Sigmoid colon (tissue), 7 donors: ENCODE measurements around the gene CYP11A1. TPM values are rescaled to one million over a fixed set of nuclear protein-coding genes. Genes with fewer than 3 reads are reported as not detected.

Experiments used
- DNase-seq: peaks from one replicate; pipeline ENCODE4 v3.0.0-alpha.2; 2019
- H3K27ac ChIP-seq, 4 donors: fragments of 200-600 bp; sonication (generic); one replicate each; pipeline ENCODE4 v1.5.1; 2016 to 2019; ENCODE audit warnings: mild to moderate bottlenecking in 1 of 4
- H3K27me3 ChIP-seq, 3 donors: fragments of 200-600 bp; sonication (generic); one replicate each; pipeline ENCODE4 v1.5.1; 2019; ENCODE audit warnings: mild to moderate bottlenecking in 1 of 3
- H3K36me3 ChIP-seq, 4 donors: fragments of 200-600 bp; sonication (generic); one replicate each; pipeline ENCODE4 v1.5.1; 2016 to 2019
- H3K4me1 ChIP-seq, 4 donors: fragments of 200-600 bp; sonication (generic); one replicate each; pipeline ENCODE4 v1.5.1; 2017 to 2019
- H3K4me3 ChIP-seq, 4 donors: fragments of 200-600 bp; sonication (generic); one replicate each; pipeline ENCODE4 v1.5.1; 2017 to 2019; ENCODE audit warnings: mild to moderate bottlenecking in 2 of 4, moderate library complexity in 1 of 4
- H3K9me3 ChIP-seq, 4 donors: fragments of 200-600 bp in 3 of 4; sonication (generic) in 3 of 4; one replicate each; pipeline versions ENCODE4 v1.5.1 to v1.6.1; 2013 to 2019
- EP300 ChIP-seq, 4 donors: sonication (generic); formaldehyde crosslinking; IDR thresholded peaks; one replicate each; pipeline ENCODE4 v1.6.1; 2017; ENCODE audit warnings: antibody characterized with exemption in 4 of 4
- POLR2A ChIP-seq, 2 donors: fragments of 450-650 bp; IDR thresholded peaks; one replicate each; pipeline ENCODE4 v1.6.1; 2016; ENCODE audit warnings: antibody characterized with exemption in 2 of 2, mild to moderate bottlenecking in 2 of 2, moderate library complexity in 2 of 2
- POLR2AphosphoS5 ChIP-seq, 4 donors: sonication (generic); formaldehyde crosslinking; IDR thresholded peaks; one replicate each; pipeline ENCODE4 v1.6.1; 2017; ENCODE audit warnings: antibody characterized with exemption in 4 of 4
- WGBS, 2 donors: extraction: QIAGEN DNeasy Blood & Tissue Kit; methylation state at CpG; one replicate each; pipeline ENCODE4 v1.1.7; 2013; 5-methylcytosine and 5-hydroxymethylcytosine counted together
- intact Hi-C: fragments of 100-400 bp; cut with DNase I; formaldehyde crosslinking; loops from one replicate; pipeline ENCODE4 v1.15.1; 2023
- polyA plus RNA-seq, 3 donors: library from polyadenylated mRNA; stranded (reverse); fragments of 200-250 nt; gene quantifications; one replicate each; pipeline ENCODE4 v1.2.3, GENCODE V29; 2013
- total RNA-seq, 4 donors: library from RNA; depleted of rRNA; stranded (reverse); fragments of >200 nt; gene quantifications; one replicate each; pipeline ENCODE4 v1.1.0, GENCODE V29; 2016
- TF ChIP-seq, protein P1 (sequence below), 4 experiments: fragments of 450-650 bp in 3 of 4; fragments of 200-600 bp in 1 of 4; IDR thresholded peaks; one replicate each; pipeline ENCODE4 v1.5.1; 2016 to 2019; ENCODE audit warnings: antibody characterized with exemption in 4 of 4, mild to moderate bottlenecking in 3 of 4, moderate library complexity in 2 of 4
- donor health status: healthy with polysubstance abuse.
- donor health status: Bipolar disorder and iron deficiency.
- donor health status: healthy.

CYP11A1 gene
- total and polyA plus RNA-seq, 7 donors: 0.22 to 1.7 (median 0.49) TPM; not detected in 2

GRCh38 chr15:74396445-74397238 is 29.2 kb upstream of the CYP11A1 start:
- intact Hi-C loops: no loop called here
- H3K36me3 ChIP-seq: no peaks in the 10 kb centered on the region
- TF ChIP-seq POLR2A (IDR thresholded peaks at IDR 0.05): no peak
- TF ChIP-seq POLR2AphosphoS5 (IDR thresholded peaks at IDR 0.05): no peak
- TF ChIP-seq EP300 (IDR thresholded peaks at IDR 0.05): no peak
- TF ChIP-seq, protein P1, sequence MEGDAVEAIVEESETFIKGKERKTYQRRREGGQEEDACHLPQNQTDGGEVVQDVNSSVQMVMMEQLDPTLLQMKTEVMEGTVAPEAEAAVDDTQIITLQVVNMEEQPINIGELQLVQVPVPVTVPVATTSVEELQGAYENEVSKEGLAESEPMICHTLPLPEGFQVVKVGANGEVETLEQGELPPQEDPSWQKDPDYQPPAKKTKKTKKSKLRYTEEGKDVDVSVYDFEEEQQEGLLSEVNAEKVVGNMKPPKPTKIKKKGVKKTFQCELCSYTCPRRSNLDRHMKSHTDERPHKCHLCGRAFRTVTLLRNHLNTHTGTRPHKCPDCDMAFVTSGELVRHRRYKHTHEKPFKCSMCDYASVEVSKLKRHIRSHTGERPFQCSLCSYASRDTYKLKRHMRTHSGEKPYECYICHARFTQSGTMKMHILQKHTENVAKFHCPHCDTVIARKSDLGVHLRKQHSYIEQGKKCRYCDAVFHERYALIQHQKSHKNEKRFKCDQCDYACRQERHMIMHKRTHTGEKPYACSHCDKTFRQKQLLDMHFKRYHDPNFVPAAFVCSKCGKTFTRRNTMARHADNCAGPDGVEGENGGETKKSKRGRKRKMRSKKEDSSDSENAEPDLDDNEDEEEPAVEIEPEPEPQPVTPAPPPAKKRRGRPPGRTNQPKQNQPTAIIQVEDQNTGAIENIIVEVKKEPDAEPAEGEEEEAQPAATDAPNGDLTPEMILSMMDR (IDR thresholded peaks at IDR 0.05): no peak
- H3K4me1 ChIP-seq: no peaks in the 10 kb centered on the region
- H3K9me3 ChIP-seq: no peaks in the 10 kb centered on the region
- H3K4me3 ChIP-seq: no peak overlapping the region
- 52 to 77% methylated on average over 9 of the region's 9 CpGs for WGBS, 2 donors
- no peak for DNase-seq
- H3K27ac ChIP-seq: no peak overlapping the region
- H3K27me3 ChIP-seq: peaks cover 0 to 21% (median 0%) of the 10 kb centered on the region in 3 donors

DNA sequence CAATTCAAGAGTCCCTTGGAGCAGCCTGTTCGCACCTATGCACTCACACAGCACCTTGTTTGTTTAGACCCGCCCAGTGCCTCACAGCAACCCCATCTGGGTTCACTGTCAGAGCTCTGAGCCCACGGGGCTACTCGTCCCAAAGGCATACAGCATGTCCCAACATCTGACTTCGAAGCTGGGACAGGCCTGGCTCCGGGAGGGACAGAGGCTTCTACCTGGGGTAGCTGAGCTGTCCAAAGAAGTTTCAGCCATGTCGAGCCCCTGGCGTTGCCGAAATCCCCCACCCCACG is 28.6 kb upstream of the CYP11A1 start:
- TF ChIP-seq, protein P1 (IDR thresholded peaks at IDR 0.05): no peak
- TF ChIP-seq EP300 (IDR thresholded peaks at IDR 0.05): no peak
- TF ChIP-seq POLR2AphosphoS5 (IDR thresholded peaks at IDR 0.05): no peak
- Histone ChIP-seq H3K4me1 (no peaks in the 10 kb centered on the region), H3K4me3 (no peak overlapping the region), H3K27me3 (peaks cover 0 to 16% (median 0%) of the 10 kb centered on the region in 3 donors), H3K9me3 (no peaks in the 10 kb centered on the region), H3K36me3 (no peaks in the 10 kb centered on the region), H3K27ac (no peak overlapping the region)
- 73% methylated on average over 10 of the region's 10 CpGs for WGBS, 2 donors
- no peak for DNase-seq
- intact Hi-C loops: no loop called here

DNA sequence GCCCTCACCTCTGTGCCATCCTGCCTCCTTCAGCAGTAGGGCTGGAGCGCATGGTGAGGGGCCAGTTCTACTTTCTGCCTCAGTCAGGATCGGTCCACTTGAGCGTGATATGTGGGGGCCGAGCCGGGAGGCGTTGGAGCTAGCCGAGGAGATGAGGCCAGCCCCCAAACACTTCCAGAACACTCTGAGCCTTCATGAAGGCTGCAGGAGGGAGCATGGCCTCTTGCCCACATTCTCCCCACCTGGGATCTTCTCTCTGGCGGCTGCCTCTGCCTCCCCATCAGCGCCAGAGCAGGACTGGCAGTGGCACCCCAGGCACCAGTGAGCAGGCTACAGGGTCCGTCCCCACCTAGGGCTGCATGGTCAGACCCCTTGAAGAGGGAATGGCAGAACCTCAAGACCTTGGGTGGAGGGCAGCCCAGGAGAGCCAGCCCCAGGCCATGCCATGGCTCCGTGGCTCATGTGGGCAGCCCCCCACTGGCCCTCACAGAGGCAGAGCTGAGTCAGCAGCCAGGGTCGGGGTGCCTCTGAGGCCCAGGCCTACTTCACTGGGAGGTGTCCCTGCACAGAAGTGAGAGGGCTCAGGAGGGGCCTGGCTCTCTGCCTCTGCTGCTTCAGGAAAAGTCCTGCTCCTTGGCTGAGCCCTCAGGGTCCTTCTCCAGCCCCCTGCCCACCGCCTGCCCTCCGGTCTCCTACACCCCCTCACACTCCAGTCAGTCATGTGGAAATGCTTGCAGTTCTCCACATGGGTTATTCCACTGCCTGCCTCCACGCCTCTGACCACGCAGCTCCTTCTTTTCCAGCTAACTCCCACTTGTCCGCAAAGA is 28.1 kb upstream of the CYP11A1 start:
- no peak overlapping the region for H3K27ac ChIP-seq
- TF ChIP-seq, protein P1 (IDR thresholded peaks at IDR 0.05): no peak
- TF ChIP-seq EP300 (IDR thresholded peaks at IDR 0.05): no peak
- TF ChIP-seq POLR2A (IDR thresholded peaks at IDR 0.05): no peak
- no peak for TF ChIP-seq POLR2AphosphoS5 (IDR thresholded peaks at IDR 0.05)
- 87 to 91% methylated on average over 17 of the region's 17 CpGs for WGBS, 2 donors
- no peaks in the 10 kb centered on the region for H3K36me3 ChIP-seq
- no peak overlapping the region for H3K4me3 ChIP-seq
- DNase-seq: no peak
- no peaks in the 10 kb centered on the region for H3K9me3 ChIP-seq
- H3K4me1 ChIP-seq: no peaks in the 10 kb centered on the region
- H3K27me3 ChIP-seq: peaks cover 0 to 10% (median 0%) of the 10 kb centered on the region in 3 donors
- intact Hi-C loops: no loop called here

GRCh38 chr15:74394090-74394846 is 26.8 kb upstream of the CYP11A1 start:
- Histone ChIP-seq H3K27me3 (no peaks in the 10 kb centered on the region), H3K36me3 (no peaks in the 10 kb centered on the region), H3K4me1 (no peaks in the 10 kb centered on the region), H3K4me3 (no peak overlapping the region), H3K9me3 (no peaks in the 10 kb centered on the region), H3K27ac (no peak overlapping the region)
- intact Hi-C loops: no loop called here
- TF ChIP-seq POLR2AphosphoS5 (IDR thresholded peaks at IDR 0.05) (no peak), EP300 (IDR thresholded peaks at IDR 0.05) (no peak), POLR2A (IDR thresholded peaks at IDR 0.05) (no peak)
- TF ChIP-seq, protein P1 (IDR thresholded peaks at IDR 0.05): no peak
- 86 to 88% methylated on average over 11 of the region's 11 CpGs for WGBS, 2 donors
- no peak for DNase-seq
